ENCODE data around the gene AVL9.

AVL9 gene

DNA sequence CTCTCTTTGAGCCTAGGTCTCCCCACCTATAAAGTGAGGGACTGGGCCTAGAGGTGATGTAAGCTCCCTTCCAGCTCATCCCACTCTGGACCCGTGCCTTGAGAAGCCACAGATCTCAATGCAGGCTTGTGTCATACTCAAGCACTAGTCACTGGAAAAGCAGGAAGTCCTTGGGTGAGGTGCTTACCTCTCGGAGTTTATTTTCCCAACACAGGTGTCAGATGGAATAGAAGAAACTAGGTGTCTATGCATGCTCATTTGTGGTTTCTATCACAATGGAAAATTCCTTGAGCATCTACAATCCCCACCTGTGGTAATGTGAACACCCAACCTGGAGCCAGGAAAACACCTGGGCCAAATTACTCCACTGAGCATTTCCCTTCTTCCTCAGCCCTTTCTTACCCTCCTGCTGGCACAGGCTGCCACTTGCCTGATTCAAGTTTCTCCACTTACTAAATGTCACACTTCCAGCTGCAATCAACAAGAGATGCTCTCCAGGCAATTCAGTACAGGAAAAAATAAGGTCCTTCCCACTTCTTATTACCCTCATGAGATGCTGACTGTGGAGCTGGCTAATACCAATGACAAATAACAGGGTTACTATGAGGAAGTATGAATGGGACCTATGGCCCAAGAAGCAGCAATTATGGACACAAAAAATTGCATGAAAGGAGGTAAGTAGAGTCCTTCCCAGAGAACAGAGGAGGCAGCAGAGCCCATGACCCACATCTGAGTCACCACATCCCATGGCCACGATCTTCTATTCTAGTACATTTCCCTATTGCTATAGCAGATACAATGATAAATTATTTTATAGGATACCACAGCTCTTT, 18.3 kb upstream of the AVL9 start:
- POLR2A ChIA-PET = no interaction called here
- DNase-seq (ENCODE audit: extremely low spot score) = no peak
- CTCF ChIA-PET = no interaction called here
- TF ChIP-seq FOXA1 (IDR thresholded peaks at IDR 0.05) = no peak
- no peak for TF ChIP-seq NFRKB (IDR thresholded peaks at IDR 0.05)

DNA sequence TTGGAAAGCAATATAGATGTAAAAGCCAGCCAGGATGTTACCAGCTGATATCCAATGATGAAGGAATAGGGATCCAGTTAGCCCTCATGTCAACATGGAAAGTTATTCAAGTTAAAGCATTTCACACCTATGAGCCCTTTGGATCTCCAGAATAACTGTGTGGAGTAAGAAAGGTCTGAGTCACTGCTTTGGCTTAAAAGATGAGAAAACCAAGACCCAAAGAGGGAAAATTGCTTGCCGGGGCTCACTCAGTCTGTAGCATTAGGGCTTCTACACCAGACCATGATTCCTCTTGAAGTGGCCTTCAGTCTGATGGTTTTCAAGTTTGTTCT, 17.7 kb upstream of the AVL9 start:
- POLR2A ChIA-PET = no interaction called here
- CTCF ChIA-PET = interaction anchor here (0.7 kb wide), 1 partner anchor 114 kb away, joined by 5 read pairs; no protein-coding TSS in a partner anchor
- DNase-seq (ENCODE audit: extremely low spot score) = no peak
- no peak for TF ChIP-seq L3MBTL2 (conservative IDR thresholded peaks at IDR 0.05)
- TF ChIP-seq CTBP1 (IDR thresholded peaks at IDR 0.05; ENCODE audit: borderline replicate concordance) = no peak
- no peak for TF ChIP-seq TARDBP (IDR thresholded peaks at IDR 0.05)
- TF ChIP-seq SUZ12 (IDR thresholded peaks at IDR 0.05) = no peak
- TF ChIP-seq FOXA1 (IDR thresholded peaks at IDR 0.05) = no peak
- TF ChIP-seq, protein P1, sequence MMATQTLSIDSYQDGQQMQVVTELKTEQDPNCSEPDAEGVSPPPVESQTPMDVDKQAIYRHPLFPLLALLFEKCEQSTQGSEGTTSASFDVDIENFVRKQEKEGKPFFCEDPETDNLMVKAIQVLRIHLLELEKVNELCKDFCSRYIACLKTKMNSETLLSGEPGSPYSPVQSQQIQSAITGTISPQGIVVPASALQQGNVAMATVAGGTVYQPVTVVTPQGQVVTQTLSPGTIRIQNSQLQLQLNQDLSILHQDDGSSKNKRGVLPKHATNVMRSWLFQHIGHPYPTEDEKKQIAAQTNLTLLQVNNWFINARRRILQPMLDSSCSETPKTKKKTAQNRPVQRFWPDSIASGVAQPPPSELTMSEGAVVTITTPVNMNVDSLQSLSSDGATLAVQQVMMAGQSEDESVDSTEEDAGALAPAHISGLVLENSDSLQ (IDR thresholded peaks at IDR 0.05) = no peak
- TF ChIP-seq ELF4 (IDR thresholded peaks at IDR 0.05) = no peak
- no peak for TF ChIP-seq ARNT (IDR thresholded peaks at IDR 0.05)
- no peak for TF ChIP-seq FOXK2 (IDR thresholded peaks at IDR 0.05)

DNA sequence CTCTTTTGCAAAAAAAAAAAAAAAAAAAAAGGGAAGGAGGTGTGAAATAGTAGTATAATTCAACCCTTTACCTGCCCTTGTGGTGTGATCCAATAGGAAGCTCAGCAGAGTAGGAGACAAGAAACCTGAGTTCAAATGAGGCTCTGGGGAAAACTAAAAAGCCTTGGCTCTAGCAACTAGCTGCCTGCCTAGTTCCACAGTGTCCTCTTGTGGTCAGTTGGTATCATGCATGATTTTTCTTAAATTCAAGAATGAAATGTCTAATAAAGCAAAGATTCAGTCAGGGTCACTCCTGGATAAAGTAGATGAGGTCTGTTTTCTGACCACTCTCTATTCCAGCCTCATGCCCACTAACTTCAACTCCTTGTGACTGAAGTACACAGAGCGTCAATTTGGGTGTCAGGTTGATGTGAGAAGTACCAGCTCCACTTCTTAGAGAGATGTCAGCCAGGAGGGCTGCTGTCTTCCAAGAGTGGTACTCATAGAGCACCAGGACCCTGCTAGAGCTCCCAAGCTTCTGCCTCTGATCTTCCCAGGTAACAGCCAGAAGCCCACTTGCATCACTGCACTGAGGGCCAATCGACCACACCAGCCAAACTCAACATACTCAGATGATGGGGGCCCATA, 15.6 kb upstream of the AVL9 start:
- ChIA-PET CTCF (interaction anchor here (1.0 to 2.3 kb wide), 4 partner anchors 10 to 269 kb away, joined by 3 to 17 read pairs (median 4); partner anchors contain the start of gene LSM5), POLR2A (interaction anchor here (0.9 kb wide), 1 partner anchor 10 kb away, joined by 3 read pairs; the partner anchor contains the start of gene LSM5)
- no peak for TF ChIP-seq BHLHE40 (IDR thresholded peaks at IDR 0.05; ENCODE audit: borderline replicate concordance)
- no peak for TF ChIP-seq ZNF384 (IDR thresholded peaks at IDR 0.05)
- TF ChIP-seq FOXA1 (IDR thresholded peaks at IDR 0.05) = no peak
- TF ChIP-seq ELF4 (IDR thresholded peaks at IDR 0.05) = no peak
- TF ChIP-seq LEF1 (IDR thresholded peaks at IDR 0.05; ENCODE audit: borderline replicate concordance) = no peak
- no peak for TF ChIP-seq SUZ12 (IDR thresholded peaks at IDR 0.05)
- no peak for TF ChIP-seq FOXM1 (IDR thresholded peaks at IDR 0.05; ENCODE audit: borderline replicate concordance)
- DNase-seq (ENCODE audit: extremely low spot score) = peak; percentile 64

DNA sequence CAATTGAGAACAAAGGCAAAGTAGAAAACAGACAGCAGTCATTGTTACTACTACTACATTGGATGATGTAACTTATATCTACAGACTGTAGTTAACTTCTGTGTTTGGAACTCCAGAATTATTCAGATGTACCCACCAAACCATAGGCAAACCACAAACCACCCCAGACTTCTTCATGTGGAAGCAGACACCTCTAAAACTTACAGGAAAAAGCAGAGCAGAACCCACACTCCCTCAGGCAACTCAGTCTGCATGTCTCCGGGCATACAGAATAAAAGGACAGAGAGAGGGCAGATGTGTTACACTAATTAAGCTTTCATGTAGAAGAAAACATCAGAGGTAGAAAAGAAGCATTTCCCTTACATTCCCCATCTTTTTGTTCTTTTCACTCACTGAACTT, 14.1 kb upstream of the AVL9 start:
- no peak for DNase-seq (ENCODE audit: extremely low spot score)
- ChIA-PET CTCF (no interaction called here), POLR2A (interaction anchor here (0.5 kb wide), 1 partner anchor 138 kb away, joined by 3 read pairs; no protein-coding TSS in a partner anchor)
- TF ChIP-seq ELF4 (IDR thresholded peaks at IDR 0.05) (no peak), SP1 (IDR thresholded peaks at IDR 0.05) (no peak), HDGF (IDR thresholded peaks at IDR 0.05; ENCODE audit: borderline replicate concordance) (no peak), LEF1 (IDR thresholded peaks at IDR 0.05; ENCODE audit: borderline replicate concordance) (no peak), ARNT (IDR thresholded peaks at IDR 0.05) (no peak), FOXM1 (IDR thresholded peaks at IDR 0.05; ENCODE audit: borderline replicate concordance) (no peak), FOXK2 (IDR thresholded peaks at IDR 0.05) (no peak), SUZ12 (IDR thresholded peaks at IDR 0.05) (no peak)
- TF ChIP-seq, protein P1 (IDR thresholded peaks at IDR 0.05) = no peak

DNA sequence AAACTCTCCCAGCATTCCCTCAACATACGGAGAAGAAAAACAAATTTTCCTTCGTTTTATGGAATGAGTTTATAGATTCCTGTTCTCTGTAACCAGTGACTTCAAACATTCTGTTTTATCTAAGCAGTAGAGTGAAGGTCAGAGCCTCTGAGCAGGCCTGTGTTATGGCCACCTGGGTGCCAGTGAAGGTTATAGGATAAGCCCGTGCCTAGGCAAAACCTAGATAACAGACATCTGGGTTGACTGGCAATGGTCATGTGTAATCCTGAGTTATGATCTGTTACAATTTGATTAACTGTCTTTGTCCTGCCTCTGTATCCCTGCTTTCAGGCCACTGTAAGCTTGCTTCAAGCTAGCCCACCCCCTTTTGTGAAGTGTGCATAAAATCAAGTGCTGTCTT, 13.4 kb upstream of the AVL9 start:
- ChIA-PET POLR2A (no interaction called here), CTCF (no interaction called here)
- DNase-seq (ENCODE audit: extremely low spot score) = no peak
- TF ChIP-seq SP1 (IDR thresholded peaks at IDR 0.05) (no peak), CTBP1 (IDR thresholded peaks at IDR 0.05; ENCODE audit: borderline replicate concordance) (no peak), BHLHE40 (IDR thresholded peaks at IDR 0.05; ENCODE audit: borderline replicate concordance) (no peak), ARNT (IDR thresholded peaks at IDR 0.05) (no peak), TARDBP (IDR thresholded peaks at IDR 0.05) (no peak), NFRKB (IDR thresholded peaks at IDR 0.05) (no peak)

DNA sequence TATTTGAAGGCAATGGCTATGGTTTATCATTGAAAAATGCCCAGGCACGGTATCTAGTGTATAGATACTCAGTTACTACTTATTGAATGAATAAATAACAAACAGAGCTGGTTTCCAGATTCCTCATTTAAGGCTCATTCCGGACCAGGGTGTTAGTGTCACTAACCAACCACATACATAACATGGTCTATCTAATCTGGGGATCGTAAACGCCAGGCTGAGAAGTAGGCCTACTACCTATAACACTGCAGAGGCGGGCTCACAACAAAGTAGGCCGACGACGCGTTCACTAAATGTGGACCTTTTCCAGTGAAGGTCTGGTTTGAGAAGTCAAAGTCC, 5.5 kb upstream of the AVL9 start:
- TF ChIP-seq TARDBP (IDR thresholded peaks at IDR 0.05) (no peak), BHLHE40 (IDR thresholded peaks at IDR 0.05; ENCODE audit: borderline replicate concordance) (no peak), NFRKB (IDR thresholded peaks at IDR 0.05) (no peak), L3MBTL2 (conservative IDR thresholded peaks at IDR 0.05) (no peak), CTBP1 (IDR thresholded peaks at IDR 0.05; ENCODE audit: borderline replicate concordance) (no peak), FOXA1 (IDR thresholded peaks at IDR 0.05) (no peak), FOXM1 (IDR thresholded peaks at IDR 0.05; ENCODE audit: borderline replicate concordance) (no peak), SP1 (IDR thresholded peaks at IDR 0.05) (no peak), ZNF384 (IDR thresholded peaks at IDR 0.05) (no peak), LEF1 (IDR thresholded peaks at IDR 0.05; ENCODE audit: borderline replicate concordance) (no peak), HDGF (IDR thresholded peaks at IDR 0.05; ENCODE audit: borderline replicate concordance) (no peak), ELF4 (IDR thresholded peaks at IDR 0.05) (no peak), FOXK2 (IDR thresholded peaks at IDR 0.05) (no peak), SUZ12 (IDR thresholded peaks at IDR 0.05) (no peak)
- TF ChIP-seq, protein P1 (IDR thresholded peaks at IDR 0.05) = no peak
- POLR2A ChIA-PET = interaction anchor here (0.9 to 1.0 kb wide), 2 partner anchors 10 to 105 kb away, joined by 3 read pairs; no protein-coding TSS in a partner anchor
- CTCF ChIA-PET = interaction anchor here (0.8 kb wide), 1 partner anchor 10 kb away, joined by 4 read pairs; no protein-coding TSS in a partner anchor
- DNase-seq (ENCODE audit: extremely low spot score) = no peak

Measured in HEK293T (cell line).